GM19240 (cell line): ENCODE results near the gene ARHGAP18.

Experiments used
- DNase-seq: peaks from one replicate; pipeline ENCODE4 v3.0.0; 2011; ENCODE audit warnings: low spot score; ENCODE audit not compliant: insufficient read length

ARHGAP18 gene

DNA sequence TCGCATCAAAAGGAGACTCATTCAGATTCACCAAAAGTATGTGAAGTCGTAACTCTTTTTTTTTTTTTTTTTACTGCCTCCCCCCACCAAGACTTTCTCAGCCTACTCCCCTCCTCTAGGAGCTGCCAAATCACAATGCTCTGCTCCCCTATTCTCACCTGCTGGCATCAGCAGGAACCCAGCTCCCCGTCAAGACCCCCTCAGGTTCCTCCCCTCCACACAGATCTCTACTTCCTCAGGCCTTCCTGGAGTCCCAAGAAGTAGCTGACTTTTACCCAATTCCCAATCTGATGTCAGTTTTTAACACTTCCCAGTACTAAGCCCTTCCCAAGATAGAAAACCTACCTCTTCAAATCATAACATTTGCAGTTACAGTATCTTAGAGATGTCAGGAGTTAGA lies 39.3 kb downstream of the ARHGAP18 start:
- DNase-seq = no peak

- DNase-seq = no peak
Measured at GRCh38 chr6:129667621-129668020, 42.4 kb downstream of the ARHGAP18 start.

- no peak for DNase-seq
Measured at GRCh38 chr6:129667034-129667433, 42.9 kb downstream of the ARHGAP18 start.

DNA sequence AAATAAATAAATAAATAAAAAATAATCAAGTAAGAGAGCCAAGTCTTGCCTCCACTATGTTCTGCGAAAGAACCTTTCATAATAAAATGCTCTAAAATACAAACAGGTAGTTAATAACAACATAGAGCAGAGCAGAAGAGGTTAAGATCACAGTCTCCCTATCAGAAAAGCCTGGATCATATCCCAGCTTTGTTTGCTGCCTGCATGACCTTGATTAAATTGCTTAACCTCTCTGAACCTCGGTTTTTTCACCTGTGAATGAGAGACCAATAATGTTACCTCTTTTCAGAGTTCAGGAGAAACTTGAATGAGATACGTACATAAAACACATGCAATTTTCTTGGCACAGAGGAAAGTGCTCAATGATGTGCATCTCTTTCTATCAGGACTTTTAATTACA lies 44.4 kb downstream of the ARHGAP18 start:
- DNase-seq = no peak

GRCh38 chr6:129663531-129663930 lies 46.4 kb downstream of the ARHGAP18 start:
- no peak for DNase-seq

GRCh38 chr6:129662980-129663431 lies 47.0 kb downstream of the ARHGAP18 start:
- no peak for DNase-seq

GRCh38 chr6:129662406-129662766 lies 47.6 kb downstream of the ARHGAP18 start:
- DNase-seq = peak; percentile 36

DNA sequence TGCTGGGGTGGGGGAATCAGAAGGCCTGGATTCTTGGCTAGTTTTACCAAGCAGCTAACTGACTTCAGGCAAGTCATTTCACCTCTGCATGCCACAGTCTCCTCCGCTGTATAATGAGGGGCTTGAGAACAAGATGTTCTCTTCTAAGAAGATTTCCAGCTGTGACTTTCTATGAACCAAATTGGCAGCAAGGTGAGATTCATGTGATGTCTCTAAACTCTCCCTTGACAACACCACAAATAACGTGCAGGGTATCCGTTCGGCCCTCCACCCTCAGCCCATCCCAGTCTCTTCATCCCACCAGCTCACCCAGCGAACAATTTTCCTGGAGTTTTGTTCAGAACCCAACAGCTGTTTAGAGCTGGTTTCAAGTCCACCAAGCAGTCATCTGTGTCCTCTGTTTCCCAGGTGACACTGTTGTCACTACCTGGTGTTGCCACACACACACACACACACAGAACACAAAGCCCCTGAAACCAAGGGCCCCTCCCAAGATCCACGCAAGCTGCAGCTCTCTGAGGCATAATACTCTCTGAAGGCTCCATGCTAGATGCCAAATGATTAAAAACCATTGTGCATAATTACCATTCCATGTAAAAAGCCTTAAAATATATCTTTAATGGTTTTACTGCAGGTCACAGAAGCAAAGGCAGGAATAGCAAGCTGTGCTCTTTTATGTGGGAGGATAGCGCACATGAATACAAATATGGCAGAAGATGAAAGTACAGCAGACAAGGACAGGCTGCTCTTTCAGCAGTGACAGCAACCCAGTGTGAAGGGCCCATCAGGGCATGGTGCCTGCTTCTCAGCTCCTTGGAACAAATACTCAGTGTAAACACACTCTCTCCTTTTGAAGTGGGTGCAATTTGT lies 48.2 kb downstream of the ARHGAP18 start:
- DNase-seq = no peak

- DNase-seq = no peak
Measured at GRCh38 chr6:129660346-129660676, 49.7 kb downstream of the ARHGAP18 start.

- DNase-seq = no peak
Measured at GRCh38 chr6:129659590-129660345, 50.2 kb downstream of the ARHGAP18 start.

DNA sequence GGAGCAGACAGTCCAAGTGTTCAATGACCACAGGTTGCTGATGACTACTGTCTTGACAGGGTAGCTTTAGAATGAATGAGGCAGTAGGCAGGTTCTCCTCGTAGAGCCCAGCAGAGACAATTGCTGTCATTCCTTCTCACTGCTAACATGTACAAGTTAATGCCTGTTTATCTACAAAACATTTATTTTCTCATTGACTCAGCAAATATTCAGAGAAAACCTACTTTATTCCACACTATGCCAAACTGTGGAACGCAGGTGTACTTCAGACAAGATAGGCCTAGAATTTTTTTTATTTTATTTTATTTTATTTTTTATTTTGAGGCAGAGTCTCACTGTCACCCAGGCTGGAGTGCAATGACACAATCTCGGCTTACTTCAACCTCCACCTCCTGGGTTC lies 50.8 kb downstream of the ARHGAP18 start:
- DNase-seq = no peak

DNA sequence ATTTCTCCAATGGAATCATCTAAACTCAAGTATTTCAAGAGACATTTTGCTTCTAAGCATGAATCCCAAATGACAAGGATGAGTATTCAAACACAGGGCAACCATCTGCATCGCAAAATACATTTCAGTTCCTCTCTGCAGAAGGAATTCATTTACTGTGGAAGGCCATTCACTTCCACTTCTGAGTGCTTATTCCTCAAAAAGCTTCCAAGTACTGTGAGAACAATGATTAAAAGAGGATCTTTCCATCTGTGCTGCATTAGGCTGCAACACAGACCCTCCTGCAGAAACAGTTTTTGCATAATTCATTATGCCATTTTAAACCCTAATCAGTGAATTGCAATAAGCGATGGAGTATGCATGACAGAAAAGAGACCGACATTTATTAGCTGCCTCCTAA lies 52.5 kb downstream of the ARHGAP18 start:
- DNase-seq = no peak

DNA sequence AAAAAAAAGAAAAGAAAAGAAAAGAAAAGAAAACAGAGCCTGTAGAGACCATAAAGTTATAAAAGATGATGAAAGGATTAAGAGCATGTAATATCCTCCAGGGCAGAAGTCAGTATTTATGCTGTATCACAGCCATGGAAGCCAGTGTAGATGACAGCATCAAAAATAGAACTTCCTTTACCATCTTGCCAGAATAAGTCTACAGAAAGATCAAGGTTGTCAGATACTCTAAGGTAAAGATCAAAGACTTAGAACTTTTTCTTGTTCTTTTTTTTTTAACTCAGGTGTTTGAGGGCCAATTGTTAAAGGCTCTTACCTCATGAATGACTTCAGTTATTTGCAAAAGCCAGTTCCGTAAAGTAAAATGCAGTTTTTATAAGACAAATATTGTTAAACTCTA lies 54.6 kb downstream of the ARHGAP18 start:
- DNase-seq = no peak

DNA sequence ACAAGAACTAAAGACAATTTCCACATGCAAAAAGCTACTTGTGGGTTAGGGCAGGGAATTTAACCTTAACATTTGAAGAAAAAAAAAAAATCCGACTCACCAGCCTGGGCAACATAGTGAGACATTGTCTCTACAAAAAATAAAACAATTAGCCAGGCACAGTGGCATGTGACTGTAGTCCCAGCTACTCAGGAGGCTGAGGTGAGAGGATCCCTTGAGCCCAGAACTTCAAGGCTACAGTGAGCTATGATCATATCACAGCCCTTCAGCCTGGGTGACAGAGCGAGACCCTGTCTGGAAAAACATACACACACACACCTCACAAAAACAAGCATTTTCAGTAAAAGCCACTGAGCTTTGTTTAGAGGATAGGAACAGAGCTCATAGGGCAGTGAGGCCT lies 56.2 kb downstream of the ARHGAP18 start:
- no peak for DNase-seq

DNA sequence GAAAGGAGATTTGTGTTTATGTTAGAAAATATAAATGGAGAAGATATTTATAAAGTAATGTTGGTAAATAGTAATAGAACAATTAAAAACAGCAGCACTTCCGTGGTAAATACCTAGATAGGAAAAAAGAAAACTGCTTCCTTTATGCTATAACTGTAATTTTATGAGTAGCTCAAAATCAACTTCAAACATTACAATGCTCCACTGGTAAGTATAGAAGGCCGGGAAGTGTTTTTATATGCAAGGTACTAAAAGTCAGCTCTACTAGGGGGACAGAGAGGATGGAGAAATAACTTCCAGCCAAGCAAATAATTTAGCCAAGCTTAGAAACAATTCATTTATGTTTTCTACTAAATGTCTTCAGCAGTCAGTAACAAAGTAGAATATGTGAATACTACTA lies 56.7 kb downstream of the ARHGAP18 start:
- DNase-seq = no peak

DNA sequence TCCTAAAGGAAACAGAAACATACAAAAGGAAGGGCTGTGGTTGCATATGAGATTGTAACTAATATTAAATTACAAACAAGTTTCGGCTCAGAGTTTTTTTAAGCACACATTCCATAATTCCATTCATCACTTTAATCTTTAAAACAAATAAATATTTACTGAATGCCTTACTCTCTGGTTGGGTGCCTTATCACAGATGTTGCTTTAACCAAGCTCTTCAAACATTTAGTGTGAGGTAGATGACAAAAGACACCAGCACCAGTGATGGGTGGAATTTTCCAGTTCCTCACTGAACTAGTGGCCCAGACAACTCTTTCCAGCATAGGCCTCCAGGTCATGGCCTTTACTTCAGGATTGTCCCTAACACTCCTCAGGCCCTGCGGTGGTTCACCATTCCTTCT lies 58.7 kb downstream of the ARHGAP18 start:
- DNase-seq = no peak

GRCh38 chr6:129648819-129649491 lies 61.0 kb downstream of the ARHGAP18 start:
- no peak for DNase-seq

- no peak for DNase-seq
Measured at GRCh38 chr6:129647044-129647443, 62.9 kb downstream of the ARHGAP18 start.

- DNase-seq = no peak
Measured at GRCh38 chr6:129646642-129647041, 63.3 kb downstream of the ARHGAP18 start.

- DNase-seq = no peak
Measured at GRCh38 chr6:129645830-129646579, 64.0 kb downstream of the ARHGAP18 start.

DNA sequence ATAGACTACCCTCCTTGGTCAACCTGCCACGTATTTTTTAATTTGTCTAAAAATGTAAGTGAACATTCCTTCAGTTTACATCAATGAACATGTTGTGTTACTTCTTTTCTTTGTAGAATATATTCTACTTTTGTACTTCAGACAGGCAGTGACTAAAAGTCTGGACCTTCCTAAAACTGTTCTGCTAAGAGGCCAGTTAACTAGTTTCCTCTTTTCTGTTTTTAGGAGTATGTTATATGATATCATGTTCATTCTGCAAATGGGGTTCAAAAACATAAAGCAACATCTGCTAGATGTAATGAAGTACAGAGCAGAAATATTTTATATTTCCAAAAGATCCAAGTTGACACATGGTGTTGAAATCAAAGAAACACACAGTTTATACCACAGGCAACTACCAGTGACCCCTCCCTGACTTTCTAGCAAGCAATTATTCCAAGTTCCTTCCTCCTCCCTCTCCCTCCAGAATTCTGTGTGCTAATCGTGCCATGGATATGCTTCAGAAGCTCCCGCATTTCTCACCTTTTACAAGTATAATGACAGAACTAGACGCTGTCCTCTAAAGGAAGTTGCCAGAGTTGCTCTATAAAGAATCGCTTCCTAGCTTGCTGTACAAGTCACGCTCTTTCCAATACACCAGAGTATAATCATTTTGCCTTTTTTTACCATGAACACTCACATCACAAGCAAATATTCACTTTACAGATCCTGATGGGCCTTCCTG lies 64.7 kb downstream of the ARHGAP18 start:
- no peak for DNase-seq
